Measurements from ENCODE around the gene TNS1.

The TNS1 gene

DNA sequence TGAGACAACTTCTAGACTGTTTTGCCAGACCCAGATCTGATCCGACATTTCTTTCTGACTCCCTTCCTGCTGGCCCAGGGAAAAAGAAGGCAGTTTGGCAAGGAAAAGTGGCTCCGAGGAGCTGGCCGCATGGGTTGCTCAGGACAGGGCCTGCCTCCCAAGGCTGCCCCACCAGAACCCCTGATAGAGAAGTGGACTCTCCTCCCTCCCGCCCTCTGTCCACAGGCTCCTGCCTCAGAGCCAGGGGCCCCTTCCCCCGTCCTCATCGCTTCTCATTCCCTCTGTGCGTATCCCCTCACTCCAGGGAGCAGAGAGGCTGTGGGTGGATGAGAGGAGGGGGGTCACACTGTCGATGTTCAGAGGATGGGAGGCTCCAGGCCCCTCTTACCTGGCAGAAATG is 110.2 kb downstream of the TNS1 start:
- DNase-seq, result no peak

DNA sequence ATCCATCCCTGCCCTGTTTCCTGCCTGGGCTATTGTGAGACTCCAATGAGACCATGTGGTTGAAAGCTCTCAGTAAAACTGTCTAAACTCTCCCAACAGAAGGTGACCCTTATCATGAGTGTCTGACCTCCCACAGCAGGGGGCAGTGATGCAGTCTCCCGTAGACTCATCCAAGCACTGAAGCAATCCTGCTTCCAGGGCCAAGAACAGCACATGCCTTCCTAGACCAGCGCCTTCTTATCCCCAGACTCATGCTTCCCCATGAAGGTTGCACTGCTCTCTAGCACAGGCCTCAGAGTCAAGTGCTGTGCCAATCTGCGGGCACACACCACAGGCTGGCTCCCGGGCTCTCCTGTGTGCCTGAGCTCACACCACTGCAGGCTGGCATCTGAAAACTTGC is 112.3 kb downstream of the TNS1 start:
- no peak for DNase-seq

GRCh38 chr2:217889656-217890055 is 113.1 kb downstream of the TNS1 start:
- DNase-seq, result no peak

GRCh38 chr2:217887841-217888701 is 114.7 kb downstream of the TNS1 start:
- no peak for DNase-seq

DNA sequence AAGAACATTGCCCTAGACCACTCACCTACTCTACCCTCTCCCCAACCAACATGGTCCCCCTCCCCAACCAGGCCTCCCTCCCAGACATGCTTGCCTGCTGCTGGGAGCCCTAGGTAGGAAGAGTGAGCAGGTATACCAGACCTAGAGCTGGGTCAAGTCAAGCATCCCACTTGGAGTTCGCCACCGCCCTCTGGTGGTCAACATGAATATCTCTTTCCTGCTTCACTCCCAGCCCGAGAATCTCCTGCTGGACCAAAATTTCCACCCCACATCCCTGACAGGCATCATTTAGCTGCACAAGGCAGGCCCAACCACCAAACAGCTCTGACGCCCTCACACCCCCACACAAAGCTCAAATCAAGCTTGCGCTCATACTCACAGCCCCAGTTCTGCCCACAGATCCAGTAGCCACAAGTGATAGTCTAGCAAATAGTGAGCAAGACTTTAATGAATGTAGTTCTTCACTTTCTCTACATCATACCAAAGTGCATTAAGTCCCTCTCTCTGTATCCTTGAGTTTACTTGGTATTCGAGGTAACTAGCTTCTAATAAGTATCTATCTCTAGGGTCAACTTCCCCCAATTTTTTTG is 116.0 kb downstream of the TNS1 start:
- peak in 5 of 6 experiments; percentile 16 to 53 (median 35) for DNase-seq

GRCh38 chr2:217886091-217886490 is 116.7 kb downstream of the TNS1 start:
- no peak for DNase-seq

DNA sequence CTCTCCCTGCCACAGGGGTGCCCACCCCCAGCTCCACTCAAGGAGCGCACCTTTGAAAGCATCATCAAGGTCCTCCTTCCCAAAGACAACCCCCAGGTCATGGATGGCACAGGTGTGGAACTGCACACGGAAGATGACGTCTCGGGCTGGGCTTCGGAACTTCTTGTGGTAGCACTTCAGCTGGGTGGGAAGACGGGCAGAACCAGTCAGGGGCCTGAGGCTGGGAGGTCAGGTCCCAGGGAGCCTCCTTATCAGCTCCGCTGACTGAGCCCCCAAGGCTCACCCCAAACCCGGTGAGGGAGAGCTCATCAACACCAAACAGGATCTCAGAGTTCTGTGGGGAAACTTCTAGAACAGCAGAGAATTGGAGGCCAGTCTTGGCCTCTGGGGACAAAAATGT is 117.8 kb downstream of the TNS1 start:
- no peak for DNase-seq

- DNase-seq, result no peak
These were observed 121.9 kb downstream of the TNS1 start for GRCh38 chr2:217880891-217881290.

DNA sequence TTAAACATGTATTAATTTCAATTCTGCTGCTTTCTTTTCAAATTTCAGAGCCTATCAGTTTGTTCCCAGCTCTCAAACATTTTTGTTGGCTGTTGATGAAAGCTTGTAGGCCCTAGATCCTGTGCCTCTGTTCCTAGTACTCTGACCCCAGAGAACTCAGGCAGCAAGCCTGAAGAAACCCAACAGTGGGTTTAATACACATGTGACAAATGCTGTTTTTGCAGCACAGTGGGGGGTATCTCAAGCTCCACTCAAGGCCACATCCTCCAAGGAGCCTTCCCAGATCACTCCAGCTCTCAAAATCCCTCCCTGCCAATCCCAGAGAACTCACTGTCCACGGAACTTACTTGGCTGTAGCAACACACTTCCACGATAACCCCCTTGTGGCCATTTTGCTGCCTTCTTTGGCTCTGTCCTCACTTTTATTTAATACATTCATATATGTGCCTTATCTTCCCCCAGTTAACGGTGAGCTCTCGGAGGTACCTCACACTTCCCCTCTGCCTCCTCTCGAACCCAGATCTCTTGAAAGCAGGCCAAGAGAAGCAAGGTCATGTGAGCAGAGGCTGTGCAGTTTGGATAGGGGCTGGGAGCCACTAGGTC is 122.4 kb downstream of the TNS1 start:
- no peak for DNase-seq

DNA sequence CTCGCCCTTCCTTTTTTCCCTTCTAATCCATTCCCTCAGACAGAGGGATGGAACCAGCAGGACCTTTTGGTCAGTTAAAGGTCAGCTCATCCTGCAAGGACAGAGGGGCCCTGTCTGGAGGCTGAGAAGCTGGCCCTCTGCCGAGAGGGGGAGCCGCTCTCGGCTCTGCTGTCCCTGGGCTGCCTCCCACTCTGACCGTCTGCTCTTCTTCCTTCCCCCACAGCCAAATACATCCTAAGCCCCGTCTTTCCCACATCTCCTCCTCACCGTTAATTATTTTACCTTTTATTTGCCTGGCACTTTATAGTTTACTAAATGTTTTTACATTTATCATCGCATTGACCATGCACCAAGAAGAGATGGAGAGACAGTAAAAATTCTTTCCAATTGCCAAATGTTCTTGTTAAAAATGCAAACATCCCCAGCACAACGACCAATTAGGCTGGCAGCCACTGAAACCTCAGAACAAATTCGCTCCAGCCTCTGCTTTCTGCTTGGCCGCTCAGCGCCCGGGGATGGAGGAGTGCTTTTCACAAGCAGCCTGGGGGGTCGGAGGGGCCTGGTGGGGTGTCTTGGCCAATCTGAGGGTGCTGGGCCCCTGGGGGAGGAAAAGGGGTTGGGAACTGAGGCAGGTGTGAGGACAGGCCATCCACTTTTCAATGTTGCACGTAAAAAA is 123.7 kb downstream of the TNS1 start:
- no peak for DNase-seq

DNA sequence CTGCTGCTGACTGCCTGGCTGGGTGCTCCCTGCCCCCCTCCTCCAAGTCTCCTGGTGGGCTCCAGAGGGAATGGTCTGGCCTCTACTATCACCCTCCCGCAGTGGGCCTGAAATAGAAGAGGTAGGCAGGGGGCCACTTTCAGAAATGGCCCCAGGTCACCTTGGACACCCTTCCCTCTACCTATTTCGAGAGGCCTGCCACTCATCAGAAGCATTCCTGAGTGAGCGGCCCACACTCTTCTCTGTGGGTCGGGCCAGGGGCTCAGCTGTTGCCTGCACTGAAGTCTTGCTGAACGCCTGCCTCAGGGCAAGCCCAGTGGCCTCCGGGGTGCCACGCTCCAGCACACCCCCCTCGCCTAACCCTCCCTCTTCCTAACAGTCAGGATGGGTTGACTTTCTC is 124.9 kb downstream of the TNS1 start:
- no peak for DNase-seq

DNA sequence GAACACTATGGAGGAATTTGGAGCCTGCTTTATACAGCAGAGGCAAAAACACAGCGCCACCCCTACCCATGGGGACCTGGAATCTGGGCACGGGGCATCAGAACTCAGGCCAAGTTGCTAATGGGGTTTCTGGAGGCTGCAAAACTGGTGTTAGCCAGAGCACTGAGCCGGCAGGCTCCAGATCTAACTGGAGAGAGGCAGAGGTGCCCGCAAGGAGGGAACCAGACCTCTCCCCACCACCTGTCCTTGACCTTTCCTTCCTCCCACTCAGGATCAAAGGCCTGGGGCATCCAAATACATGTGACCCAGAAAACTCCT is 126.6 kb downstream of the TNS1 start:
- no peak for DNase-seq

GRCh38 chr2:217875556-217876252 is 127.1 kb downstream of the TNS1 start:
- no peak for DNase-seq

DNA sequence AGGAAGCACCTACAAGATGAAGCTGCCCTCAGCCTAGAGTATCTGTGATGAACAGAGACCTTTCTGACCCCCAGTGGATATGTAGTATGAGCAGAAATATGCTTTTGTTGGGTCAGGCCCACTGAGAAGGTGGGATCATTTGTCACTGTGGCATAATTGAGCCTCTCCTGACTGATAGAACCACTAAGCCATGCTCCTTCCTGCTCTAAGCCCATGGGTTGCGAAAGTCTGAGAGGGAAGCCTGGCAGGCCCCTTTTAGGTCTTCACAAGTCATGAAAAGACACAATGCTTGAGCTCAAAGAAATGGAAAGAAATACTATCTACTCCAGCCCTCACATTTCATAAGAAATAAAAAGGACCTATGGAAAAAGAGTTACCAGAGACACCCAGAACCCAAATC is 127.7 kb downstream of the TNS1 start:
- DNase-seq, result no peak

DNA sequence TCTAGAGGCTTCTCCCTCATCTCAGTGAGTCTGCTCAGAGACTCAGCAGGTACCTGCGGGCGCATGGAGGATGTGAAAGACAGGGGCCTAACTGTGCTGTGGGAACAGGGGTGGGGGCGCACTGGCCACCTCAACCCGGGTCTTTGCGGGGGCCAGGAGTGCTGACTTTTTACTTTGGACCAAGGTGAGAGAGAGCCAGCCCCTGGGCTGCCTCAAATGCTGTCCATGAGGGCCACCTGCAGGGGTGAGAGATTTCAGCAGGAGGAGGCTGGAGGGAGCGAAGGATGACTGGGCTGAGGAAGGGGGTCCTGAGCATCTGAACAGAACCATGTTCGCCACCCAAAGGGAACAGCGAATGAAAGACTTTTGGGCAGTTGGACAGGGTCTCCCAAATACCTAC is 129.4 kb downstream of the TNS1 start:
- DNase-seq, result no peak

GRCh38 chr2:217872319-217872718 is 130.5 kb downstream of the TNS1 start:
- DNase-seq, result no peak

GRCh38 chr2:217870528-217871011 is 132.2 kb downstream of the TNS1 start:
- no peak for DNase-seq

- no peak for DNase-seq
These were observed 133.9 kb downstream of the TNS1 start for GRCh38 chr2:217868911-217869334.

DNA sequence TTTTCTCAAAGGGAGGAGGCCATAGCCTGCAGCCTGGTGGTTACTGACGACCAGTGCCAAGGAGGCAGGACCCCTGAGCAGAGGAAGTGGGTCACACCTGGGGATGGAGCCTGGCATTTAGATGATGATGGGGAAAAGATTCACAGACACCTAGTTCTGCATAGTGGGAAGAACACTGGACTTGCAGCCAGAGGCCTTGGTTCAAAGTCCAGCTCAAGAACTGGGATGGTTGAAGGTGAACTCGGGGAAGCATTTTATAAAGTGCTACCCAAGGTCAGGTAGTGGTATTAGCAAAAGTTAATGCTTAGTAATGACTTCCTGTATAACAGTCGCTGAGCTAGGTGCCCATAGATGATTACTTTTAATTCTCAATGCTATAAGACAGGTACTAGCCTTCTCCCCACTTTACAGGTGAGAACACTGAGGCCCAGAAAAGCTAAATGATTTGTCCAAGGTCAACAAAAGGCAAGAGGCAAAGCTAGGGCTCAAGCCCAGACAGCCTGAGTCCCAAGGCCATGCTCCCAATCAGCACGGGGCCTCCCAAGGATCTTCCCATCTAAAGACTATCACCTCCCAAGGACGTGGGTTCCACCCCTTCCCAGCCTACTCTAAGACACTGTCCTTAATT is 134.4 kb downstream of the TNS1 start:
- DNase-seq, result no peak

- no peak for DNase-seq
These were observed 136.3 kb downstream of the TNS1 start for GRCh38 chr2:217866457-217866856.

DNA sequence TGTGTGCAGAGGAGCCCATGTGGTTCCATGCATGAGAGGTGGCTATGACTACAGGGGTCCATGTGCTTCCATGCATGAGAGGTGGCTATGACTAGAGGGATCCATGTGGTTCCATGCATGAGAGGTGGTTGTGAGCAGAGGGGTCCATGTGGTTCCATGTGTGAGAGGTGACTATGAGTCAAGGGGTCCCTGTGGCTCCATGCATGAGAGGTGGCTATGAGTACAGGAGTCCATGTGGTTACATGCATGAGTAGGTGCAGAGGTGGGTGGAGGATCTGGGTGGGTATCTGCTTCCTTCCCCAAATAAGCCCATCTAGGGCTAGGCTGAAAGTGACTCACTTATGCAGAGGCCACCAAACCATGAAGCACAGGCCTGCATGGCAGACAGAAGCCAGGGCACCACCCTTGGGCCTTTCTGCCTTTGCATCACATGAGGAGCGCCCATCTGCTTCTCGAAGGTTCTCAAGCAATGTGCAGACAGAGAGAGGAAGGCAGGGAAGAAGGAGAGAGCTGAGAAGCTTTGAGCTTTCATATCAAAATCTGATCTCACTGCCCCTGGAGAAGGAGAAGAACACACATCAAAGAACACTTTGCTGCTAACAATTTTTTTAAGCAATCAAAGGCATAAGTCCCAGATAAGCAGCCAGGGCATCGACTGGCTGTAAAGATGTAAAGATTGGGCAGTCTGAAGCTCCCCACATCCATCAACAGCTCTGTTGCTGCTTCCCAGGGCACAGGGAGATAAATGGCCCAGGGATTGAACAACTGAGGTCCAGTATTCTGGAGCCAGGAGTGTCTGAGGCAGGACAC is 137.6 kb downstream of the TNS1 start:
- no peak for DNase-seq

GRCh38 chr2:217863883-217864282 is 138.9 kb downstream of the TNS1 start:
- no peak for DNase-seq

Data from stimulated activated naive CD4-positive, alpha-beta T cell (primary cell).